ENCODE measurements around the gene SF1. TPM values are rescaled to one million over a fixed set of nuclear protein-coding genes. Genes with fewer than 3 reads are reported as not detected.

SF1 gene
- total RNA-seq, 1 donor from 2014 or later = 391 TPM

Other genes with a start within 250 kb of the SF1 start
- gene SLC22A11, start 222.6 kb downstream of the SF1 start, total RNA-seq = 0.44 TPM
- not detected for gene SLC22A12, start 187.3 kb downstream of the SF1 start, total RNA-seq
- 11.6 TPM for gene NRXN2, start 55.3 kb downstream of the SF1 start, total RNA-seq
- 23.3 TPM for gene RASGRP2, start 34.4 kb downstream of the SF1 start, total RNA-seq
- gene PYGM, start 18.6 kb downstream of the SF1 start, total RNA-seq = 11.4 TPM
- 14.0 TPM for gene MAP4K2, start 24.7 kb upstream of the SF1 start, total RNA-seq
- gene MEN1, start 32.0 kb upstream of the SF1 start, total RNA-seq = 18.7 TPM
- gene CDC42BPG, start 66.1 kb upstream of the SF1 start, total RNA-seq = 28.5 TPM
- 47.3 TPM for gene EHD1, start 100.1 kb upstream of the SF1 start, total RNA-seq
- gene ATG2A, start 138.7 kb upstream of the SF1 start, total RNA-seq = 27.9 TPM
- gene PPP2R5B, start 146.1 kb upstream of the SF1 start, total RNA-seq = 18.9 TPM
- gene GPHA2, start 157.4 kb upstream of the SF1 start, total RNA-seq = not detected
- gene MAJIN, start 193.6 kb upstream of the SF1 start, total RNA-seq = not detected
- gene BATF2, start 218.4 kb upstream of the SF1 start, total RNA-seq = 4.6 TPM
- gene ARL2, start 235.6 kb upstream of the SF1 start, total RNA-seq = 78.1 TPM
- gene SNX15, start 248.9 kb upstream of the SF1 start, total RNA-seq = 17.6 TPM